HL-60 (cell line): ENCODE results near the gene SMIM1.

Experiments used
- CTCF ChIP-seq: IDR thresholded peaks from one replicate; pipeline ENCODE4 v1.5.1; 2011; ENCODE audit warnings: low read length, control low read depth, inconsistent platforms; ENCODE audit not compliant: insufficient read depth
- POLR2AphosphoS5 ChIP-seq: IDR thresholded peaks from 2 replicates; pipeline ENCODE4 v1.6.1; 2012; ENCODE audit warnings: low read depth

- no peak for TF ChIP-seq CTCF
- TF ChIP-seq POLR2AphosphoS5, result no peak
Observed at GRCh38 chr1:3735027-3735681, 37.4 kb upstream of the SMIM1 start.
